Lung (tissue), 12 donors: ENCODE data around the gene RHOT1. TPM values are rescaled to one million over a fixed set of nuclear protein-coding genes. Genes with fewer than 3 reads are reported as not detected.
"Not testable (repeated sequence)": the region's sequence is repeated elsewhere in the genome, so short reads cannot be mapped to it uniquely, and the experiment has no call there.

ENCODE experiments used
- ATAC-seq: fragments of 200-7000 bp; cut with Tn5 transposase; one replicate; pipeline ENCODE4 v1.9.1; 2020; ENCODE audit warnings: moderate number of reproducible peaks; ENCODE audit not compliant: insufficient read depth, low FRiP score
- DNase-seq, 3 donors: peaks; one replicate each; pipeline ENCODE4 v3.0.0-alpha.2; 2013 to 2017
- H3K27ac ChIP-seq, 2 donors: one replicate each; pipeline ENCODE4 v1.5.1; 2013; ENCODE audit warnings: mild to moderate bottlenecking in 2 of 2, moderate library complexity in 2 of 2, control low read depth in 1 of 2, inconsistent platforms in 1 of 2, low read depth in 1 of 2, low read length in 1 of 2
- H3K27me3 ChIP-seq, 3 donors: one replicate each; pipeline ENCODE4 v1.5.1; 2013; ENCODE audit warnings: low read length in 2 of 3; ENCODE audit not compliant: control insufficient read depth in 3 of 3, insufficient read depth in 3 of 3
- H3K36me3 ChIP-seq, 4 donors: one replicate each; pipeline ENCODE4 v1.5.1; 2013; ENCODE audit warnings: low read length in 4 of 4, mild to moderate bottlenecking in 1 of 4, moderate library complexity in 1 of 4; ENCODE audit not compliant: control insufficient read depth in 4 of 4, insufficient read depth in 4 of 4
- H3K4me1 ChIP-seq, 5 donors: one replicate each; pipeline ENCODE4 v1.5.1; 2013; ENCODE audit warnings: low read length in 5 of 5, mild to moderate bottlenecking in 2 of 5, moderate library complexity in 1 of 5; ENCODE audit not compliant: control insufficient read depth in 5 of 5, insufficient read depth in 5 of 5
- H3K4me3 ChIP-seq: one replicate; pipeline ENCODE4 v1.5.1; 2013; ENCODE audit warnings: mild to moderate bottlenecking, control low read depth, moderate library complexity
- H3K9ac ChIP-seq, 2 donors: one replicate each; pipeline ENCODE4 v1.5.1; 2013; ENCODE audit warnings: low read length in 2 of 2, control low read depth in 1 of 2; ENCODE audit not compliant: insufficient read depth in 1 of 2
- H3K9me3 ChIP-seq, 4 donors: one replicate each; pipeline ENCODE4 v1.5.1; 2013; ENCODE audit warnings: low read length in 3 of 4, mild to moderate bottlenecking in 1 of 4, moderate library complexity in 1 of 4; ENCODE audit not compliant: control insufficient read depth in 4 of 4, insufficient read depth in 3 of 4
- CTCF ChIP-seq: IDR thresholded peaks from 2 replicates; pipeline ENCODE4 v1.5.1; 2012; ENCODE audit warnings: mild to moderate bottlenecking; ENCODE audit errors: control extremely low read depth, extremely low read depth
- WGBS, 2 donors: extraction: QIAGEN DNeasy Blood & Tissue Kit; methylation state at CpG; one replicate each; pipeline ENCODE4 v1.1.7; 2013; 5-methylcytosine and 5-hydroxymethylcytosine counted together
- polyA plus RNA-seq, 2 donors: library from polyadenylated mRNA; stranded (reverse); fragments of 200-250 nt; gene quantifications; one replicate each; pipeline ENCODE4 v1.2.1, GENCODE V29; 2013
- total RNA-seq, 2 donors: library from RNA; depleted of rRNA in 1 of 2; stranded (reverse); fragments of >200 nt in 1 of 2; gene quantifications; one replicate each; pipeline ENCODE4 v1.2.1, GENCODE V29; 2014 to 2021
- donor health status: control.
- donor health status: control.
- donor health status: Bipolar disorder and iron deficiency.
- donor health status: healthy.
- donor health status: DM: yes; HTN: yes; CAD: no.

RHOT1 gene
- total and polyA plus RNA-seq, 4 donors: 28.5 to 90.5 (median 44.9) TPM

GRCh38 chr17:32103476-32104113 lies 38.7 kb upstream of the RHOT1 start:
- Histone ChIP-seq H3K9ac (no peak overlapping the region), H3K4me3 (no peak overlapping the region), H3K36me3 (no peaks in the 10 kb centered on the region), H3K9me3 (no peaks in the 10 kb centered on the region), H3K4me1 (peaks cover 0 to 3% (median 0%) of the 10 kb centered on the region in 5 donors), H3K27ac (no peak overlapping the region), H3K27me3 (no peaks in the 10 kb centered on the region)
- TF ChIP-seq CTCF: no peak
- ATAC-seq: no peak
- WGBS, 2 donors: 90 to 93% methylated on average over 7 of the region's 7 CpGs
- no peak for DNase-seq

- 33 to 60% methylated on average over 3 of the region's 3 CpGs for WGBS, 2 donors
- DNase-seq (no peak), ATAC-seq (no peak)
- Histone ChIP-seq H3K9me3 (no peaks in the 10 kb centered on the region), H3K4me1 (peaks cover 0 to 3% (median 0%) of the 10 kb centered on the region in 5 donors), H3K36me3 (no peaks in the 10 kb centered on the region), H3K27ac (no peak overlapping the region), H3K9ac (no peak overlapping the region), H3K4me3 (no peak overlapping the region), H3K27me3 (no peaks in the 10 kb centered on the region)
- TF ChIP-seq CTCF: no peak
Measured at GRCh38 chr17:32104158-32104557, 38.1 kb upstream of the RHOT1 start.

- ATAC-seq, H3K27me3 ChIP-seq, DNase-seq, H3K9me3 ChIP-seq, H3K4me1 ChIP-seq, H3K36me3 ChIP-seq, H3K27ac ChIP-seq, H3K9ac ChIP-seq, H3K4me3 ChIP-seq: not testable (repeated sequence)
- WGBS, 2 donors: 25 to 50% methylated on average over 7 of the region's 7 CpGs
Measured at GRCh38 chr17:32106471-32106981, 35.8 kb upstream of the RHOT1 start.

- H3K9me3 ChIP-seq, H3K36me3 ChIP-seq, ATAC-seq, H3K4me3 ChIP-seq, H3K27ac ChIP-seq, H3K27me3 ChIP-seq, H3K4me1 ChIP-seq, H3K9ac ChIP-seq, DNase-seq: not testable (repeated sequence)
- 30 to 62% methylated on average over 1 of the region's 1 CpG for WGBS, 2 donors
Measured at GRCh38 chr17:32107194-32107593, 35.1 kb upstream of the RHOT1 start.
